DOHH2 (cell line): ENCODE measurements around the gene LRRC2.

Experiments
- EZH2phosphoT487 ChIP-seq: fragments of 200-600 bp; sonication (generic); IDR thresholded peaks from 2 replicates; pipeline ENCODE4 v1.6.1; 2017; ENCODE audit warnings: borderline replicate concordance, mild to moderate bottlenecking, antibody characterized with exemption, low read length, moderate library complexity, mixed read lengths
- TF ChIP-seq, protein P1 (sequence below): fragments of 200-600 bp; sonication (generic); IDR thresholded peaks from one replicate; pipeline ENCODE4 v1.5.1; 2014; ENCODE audit warnings: antibody characterized with exemption, mild to moderate bottlenecking, low read depth, low read length; ENCODE audit not compliant: poor library complexity, severe bottlenecking

DNA sequence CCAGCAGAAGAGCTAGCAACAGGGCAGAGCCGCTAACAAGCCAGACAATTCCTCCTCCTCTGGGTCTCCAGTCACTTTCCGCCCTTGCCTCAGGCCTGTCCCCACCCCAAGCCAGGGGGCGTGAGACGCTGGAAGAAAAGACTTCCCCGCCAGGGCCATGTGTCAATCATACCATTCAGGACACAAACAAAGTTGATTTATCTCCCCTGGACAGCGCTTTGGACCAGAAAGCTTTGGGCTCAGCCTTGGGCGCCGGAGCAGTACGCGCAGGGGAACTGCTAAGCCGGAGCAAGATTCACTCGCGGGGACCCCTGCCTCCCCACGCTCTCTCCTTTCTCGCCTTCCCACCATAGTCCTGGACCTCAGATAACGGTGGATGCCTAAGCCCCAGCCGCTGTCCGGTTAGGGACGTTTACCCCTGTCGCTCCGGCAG lies 479 bp downstream of the LRRC2 start:
- TF ChIP-seq, protein P1, sequence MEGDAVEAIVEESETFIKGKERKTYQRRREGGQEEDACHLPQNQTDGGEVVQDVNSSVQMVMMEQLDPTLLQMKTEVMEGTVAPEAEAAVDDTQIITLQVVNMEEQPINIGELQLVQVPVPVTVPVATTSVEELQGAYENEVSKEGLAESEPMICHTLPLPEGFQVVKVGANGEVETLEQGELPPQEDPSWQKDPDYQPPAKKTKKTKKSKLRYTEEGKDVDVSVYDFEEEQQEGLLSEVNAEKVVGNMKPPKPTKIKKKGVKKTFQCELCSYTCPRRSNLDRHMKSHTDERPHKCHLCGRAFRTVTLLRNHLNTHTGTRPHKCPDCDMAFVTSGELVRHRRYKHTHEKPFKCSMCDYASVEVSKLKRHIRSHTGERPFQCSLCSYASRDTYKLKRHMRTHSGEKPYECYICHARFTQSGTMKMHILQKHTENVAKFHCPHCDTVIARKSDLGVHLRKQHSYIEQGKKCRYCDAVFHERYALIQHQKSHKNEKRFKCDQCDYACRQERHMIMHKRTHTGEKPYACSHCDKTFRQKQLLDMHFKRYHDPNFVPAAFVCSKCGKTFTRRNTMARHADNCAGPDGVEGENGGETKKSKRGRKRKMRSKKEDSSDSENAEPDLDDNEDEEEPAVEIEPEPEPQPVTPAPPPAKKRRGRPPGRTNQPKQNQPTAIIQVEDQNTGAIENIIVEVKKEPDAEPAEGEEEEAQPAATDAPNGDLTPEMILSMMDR = no peak
- no peak for TF ChIP-seq EZH2phosphoT487
